Fibroblast of skin of scalp (primary cell): ENCODE data around the gene USH2A.

ENCODE experiments used
- DNase-seq: peaks from one replicate; pipeline ENCODE4 v3.0.0-alpha.2; 2013

USH2A gene

DNA sequence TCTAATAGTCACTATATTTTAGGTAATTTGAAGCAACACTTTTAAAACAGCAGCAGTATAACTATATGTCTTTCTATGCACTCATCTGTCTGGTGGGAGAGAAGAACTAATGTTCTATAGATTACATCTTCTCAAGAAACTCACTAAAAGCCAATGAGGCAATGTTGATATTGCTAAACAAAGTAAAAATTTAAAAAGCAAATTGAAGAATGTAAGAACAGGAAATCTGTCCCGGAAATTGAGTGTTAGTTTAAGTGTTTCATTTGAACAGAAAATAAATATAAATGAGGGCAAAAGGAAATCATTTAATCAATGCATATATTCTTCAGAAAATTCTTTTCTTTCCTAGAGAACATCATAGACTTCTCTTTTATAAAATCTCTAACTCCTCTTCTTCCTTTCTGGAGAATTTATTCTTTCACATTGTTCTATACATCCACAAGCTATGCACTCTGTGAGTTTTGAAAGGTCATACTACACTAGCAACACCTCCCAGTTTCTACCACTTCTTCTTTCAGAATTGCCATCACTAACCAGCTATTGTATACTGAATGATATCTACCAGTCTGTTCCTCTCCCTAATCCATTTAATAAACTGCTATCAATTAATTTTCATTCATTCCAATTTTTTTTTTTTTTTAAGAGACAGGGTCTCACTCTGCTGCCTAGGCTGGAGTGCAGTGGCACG lies 153.0 kb downstream of the USH2A start:
- DNase-seq: no peak

DNA sequence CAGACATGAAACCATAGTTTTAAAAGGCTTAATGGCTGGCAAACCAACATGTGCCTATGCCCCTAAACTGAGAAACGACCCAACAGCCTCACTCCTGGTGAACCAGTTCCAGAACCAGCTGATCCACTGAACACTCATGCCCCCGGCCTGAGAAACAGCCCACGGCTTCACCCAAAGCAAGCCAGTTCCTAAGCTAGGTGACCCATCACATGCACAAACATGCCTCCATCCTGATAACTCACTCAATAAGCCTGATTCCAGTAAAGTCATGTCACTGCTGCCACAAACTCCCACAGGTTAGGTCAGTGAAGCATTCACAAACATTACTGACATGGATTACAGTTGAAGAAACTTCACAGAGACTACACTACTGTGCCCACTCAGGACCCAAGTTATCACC lies 161.6 kb downstream of the USH2A start:
- no peak for DNase-seq

DNA sequence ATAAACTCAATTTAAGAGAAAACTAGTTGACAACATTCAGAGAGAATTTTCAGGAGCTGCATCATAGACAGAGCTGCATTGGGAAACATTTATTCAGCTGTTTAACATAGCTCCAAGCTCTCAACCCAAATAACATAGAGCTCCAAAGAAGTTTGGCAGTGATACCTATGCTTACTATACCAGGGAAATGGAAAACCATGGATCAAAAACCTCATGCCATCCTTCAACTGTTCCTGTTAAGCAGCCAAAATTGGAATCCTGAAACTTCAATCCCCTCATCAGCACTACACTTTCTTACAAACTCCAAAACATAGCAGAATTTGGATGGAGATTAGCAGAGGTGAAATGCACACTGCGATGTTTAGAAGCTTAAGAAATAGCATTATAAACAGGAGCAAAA lies 164.4 kb downstream of the USH2A start:
- DNase-seq: no peak

DNA sequence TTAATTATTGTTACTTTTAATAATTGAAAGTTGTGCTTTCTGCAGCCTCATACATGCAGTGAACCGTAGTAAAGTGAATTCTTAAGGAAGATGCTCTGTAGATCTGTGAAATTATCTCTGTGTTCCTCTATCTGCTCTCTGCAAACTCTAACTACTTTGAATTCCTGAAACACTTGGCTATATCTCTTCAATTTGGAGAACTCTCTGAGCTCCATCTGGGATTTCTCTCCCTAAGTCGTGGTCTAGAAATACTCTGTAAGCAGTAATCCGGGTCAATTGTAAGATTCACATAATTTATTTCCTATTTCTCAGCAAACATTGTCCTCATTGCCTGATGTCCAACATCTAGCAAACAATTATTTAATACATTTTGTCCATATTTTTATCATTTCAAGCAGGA lies 164.9 kb downstream of the USH2A start:
- no peak for DNase-seq

DNA sequence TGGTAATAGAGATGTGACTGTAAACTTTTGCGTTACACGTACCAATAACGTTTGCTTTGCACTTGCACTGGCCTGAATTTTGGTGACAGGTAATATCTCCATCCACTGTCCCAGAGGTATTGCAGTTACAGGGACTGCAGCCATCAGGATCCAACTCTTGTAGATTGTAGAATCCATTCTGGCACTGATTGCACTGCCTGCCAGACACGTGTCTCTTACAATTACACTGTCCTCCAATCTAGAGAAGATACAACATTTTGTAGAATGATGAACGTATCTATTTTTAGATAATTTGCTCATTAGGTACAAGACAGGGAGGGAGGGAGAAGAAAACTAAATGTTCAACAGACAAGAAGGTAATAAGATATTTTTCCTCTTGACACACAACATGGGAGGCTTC lies 172.4 kb downstream of the USH2A start:
- no peak for DNase-seq

DNA sequence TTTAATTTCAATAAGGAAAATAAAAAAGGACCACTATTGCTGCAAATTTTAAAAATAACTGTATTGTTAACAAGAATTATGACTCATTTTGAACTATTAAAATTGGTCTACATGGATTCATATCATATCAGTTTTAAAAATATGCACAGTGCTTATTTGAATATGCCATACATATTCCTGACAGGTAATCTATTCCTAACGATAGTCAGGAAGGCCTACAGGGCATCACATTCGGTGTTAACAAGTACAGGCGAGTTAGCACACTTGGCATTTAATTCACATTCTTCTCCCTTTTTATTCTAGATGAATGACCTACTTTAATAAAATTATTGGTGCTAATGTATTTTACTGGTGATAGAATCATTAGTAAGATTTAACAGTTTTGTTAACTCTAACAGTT lies 174.6 kb downstream of the USH2A start:
- DNase-seq: no peak

DNA sequence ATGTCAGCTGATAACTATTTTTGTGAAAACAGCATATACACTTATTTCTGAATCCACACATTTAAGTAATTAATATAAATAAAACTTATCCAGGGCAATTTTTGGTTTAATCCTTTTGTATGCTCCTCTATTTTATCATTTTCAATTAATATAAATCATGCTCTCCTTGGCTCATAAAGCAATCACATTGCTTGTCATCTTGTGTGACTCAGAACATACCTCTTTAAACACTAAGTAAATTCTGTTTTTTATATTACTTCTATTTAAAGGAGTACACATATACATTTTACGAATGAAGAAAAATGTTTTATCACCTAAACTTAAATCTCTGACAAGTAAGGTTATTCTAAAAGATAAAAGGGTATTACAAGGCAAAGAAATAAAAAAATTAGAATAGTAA lies 175.3 kb downstream of the USH2A start:
- no peak for DNase-seq

DNA sequence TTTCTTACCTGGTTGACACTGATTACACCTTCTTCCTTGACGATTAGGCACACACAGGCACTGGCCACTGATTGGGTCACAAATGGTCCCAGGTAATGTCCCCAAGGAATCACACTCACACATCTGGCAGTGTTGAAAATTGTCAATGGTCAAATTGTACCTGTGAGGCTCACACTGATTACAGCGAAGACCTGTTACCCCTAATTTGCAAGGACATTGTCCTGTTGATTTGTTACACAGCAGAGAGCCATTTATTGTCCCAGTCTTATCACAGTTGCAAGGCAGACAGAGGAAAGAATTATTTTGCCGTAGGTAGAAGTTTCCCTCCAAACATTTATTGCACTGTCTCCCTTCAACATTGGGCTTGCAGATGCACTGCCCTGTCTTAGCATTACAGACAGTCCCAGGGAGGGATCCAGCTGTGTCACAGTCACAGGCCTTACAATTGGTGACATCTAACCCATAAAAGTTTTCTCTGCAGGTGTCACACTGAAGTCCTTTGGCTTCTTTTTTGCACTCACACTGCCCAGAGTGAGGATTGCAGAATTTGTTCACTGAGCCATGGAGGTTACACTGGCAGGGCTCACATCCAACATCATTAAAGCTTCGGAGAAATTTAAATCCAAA lies 176.6 kb downstream of the USH2A start:
- DNase-seq: no peak

DNA sequence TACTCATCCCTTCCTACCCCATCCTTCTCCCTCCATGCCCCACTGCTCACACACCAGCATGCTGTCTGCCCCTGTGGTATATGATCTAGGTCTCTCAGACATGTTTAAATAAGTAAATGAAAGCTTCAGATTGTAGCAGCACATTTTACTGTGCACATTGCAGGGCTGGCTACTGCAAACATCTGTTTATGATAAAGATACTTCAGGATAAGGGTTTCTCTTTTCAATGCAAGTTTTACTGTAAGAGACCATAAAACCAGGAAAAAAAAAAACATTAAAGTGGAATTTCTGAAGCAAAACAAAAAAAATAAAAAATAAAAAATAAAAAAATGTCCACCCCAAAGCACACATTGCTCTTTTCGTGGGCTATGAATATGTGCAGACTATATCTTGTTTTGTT lies 184.4 kb downstream of the USH2A start:
- DNase-seq: no peak

DNA sequence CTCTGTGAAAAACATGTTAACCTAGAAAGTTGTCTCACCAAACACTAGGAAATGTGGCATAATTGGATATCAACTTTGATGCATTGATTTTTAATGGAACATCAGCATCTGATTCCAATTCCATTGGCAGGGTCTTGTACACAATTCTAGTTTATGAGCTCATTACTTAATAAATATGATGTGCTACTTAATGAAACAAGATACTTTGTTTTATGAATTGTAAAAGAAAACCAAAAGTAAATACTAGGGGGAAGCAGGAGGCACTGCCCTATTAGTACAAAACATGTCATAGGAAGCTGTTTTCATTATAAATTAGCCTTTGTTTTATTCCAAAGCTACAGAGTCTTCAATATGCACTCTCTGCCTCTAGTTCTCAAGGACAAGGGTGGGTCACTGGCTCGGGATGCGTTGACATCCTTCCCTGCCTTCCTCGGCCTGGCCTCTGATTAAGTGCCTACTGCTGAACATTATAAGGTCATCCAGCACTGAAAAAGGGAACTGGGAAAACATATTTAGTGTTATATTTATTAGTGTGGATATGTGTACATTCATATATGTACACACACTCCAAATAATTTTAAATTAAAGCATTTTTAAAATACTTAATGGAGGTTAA lies 185.2 kb downstream of the USH2A start:
- DNase-seq: no peak

DNA sequence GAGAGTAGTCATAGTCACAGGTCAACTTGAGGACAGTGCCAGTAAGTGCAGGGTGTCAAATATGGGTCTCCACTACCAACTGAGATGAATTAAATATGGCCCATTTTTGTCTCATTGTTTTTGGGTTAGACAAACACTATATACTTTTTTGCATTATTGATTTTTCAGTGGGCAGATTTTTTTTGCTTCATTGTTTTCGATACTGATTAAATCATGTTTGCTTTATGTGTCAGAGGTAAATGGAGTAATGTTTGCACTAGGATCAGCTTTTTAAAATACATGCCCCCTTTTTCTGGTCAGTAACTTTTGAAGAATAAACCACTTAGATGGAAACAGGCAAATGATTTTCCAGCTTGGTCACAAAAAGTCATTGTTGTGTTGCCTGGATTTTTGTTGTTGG lies 199.0 kb downstream of the USH2A start:
- DNase-seq: no peak

DNA sequence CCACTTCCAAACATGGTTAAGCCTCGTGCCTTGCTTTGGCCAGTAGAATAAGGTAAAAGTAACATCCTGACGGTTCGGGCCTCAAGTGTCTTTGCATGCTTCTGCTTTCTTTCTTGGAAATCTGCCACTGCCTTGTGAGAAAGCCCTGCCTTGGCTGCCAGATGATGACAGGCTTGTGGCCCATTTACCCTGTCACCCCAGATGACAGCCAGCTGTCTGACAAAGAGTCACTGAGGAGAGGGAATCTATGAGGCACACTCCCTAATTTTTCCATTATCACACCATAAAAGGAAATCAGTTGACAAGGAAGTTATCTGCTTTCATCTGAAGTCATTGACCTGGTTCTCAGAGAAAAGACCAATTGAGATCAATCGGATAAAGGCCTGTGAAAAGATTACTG lies 199.8 kb downstream of the USH2A start:
- DNase-seq: peak; percentile 45

DNA sequence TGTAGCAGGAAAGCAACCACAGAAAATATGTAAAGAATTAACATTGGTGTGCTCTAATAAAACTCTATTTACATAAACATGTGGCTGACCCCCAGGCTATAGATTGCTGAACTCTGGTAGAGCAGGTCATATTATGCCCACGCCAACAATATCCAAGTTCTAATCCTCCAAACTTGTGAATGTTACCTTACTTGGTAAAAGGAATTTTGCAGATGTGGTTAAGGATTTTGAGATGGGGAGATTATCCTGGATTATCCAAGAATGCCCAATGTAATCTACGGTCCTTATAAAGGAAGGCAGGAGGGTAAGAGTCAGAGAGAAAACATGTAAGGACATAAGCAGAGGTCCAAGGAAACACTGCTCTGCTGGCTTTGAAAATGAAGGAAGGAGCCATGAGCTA lies 201.0 kb downstream of the USH2A start:
- DNase-seq: peak; percentile 46

DNA sequence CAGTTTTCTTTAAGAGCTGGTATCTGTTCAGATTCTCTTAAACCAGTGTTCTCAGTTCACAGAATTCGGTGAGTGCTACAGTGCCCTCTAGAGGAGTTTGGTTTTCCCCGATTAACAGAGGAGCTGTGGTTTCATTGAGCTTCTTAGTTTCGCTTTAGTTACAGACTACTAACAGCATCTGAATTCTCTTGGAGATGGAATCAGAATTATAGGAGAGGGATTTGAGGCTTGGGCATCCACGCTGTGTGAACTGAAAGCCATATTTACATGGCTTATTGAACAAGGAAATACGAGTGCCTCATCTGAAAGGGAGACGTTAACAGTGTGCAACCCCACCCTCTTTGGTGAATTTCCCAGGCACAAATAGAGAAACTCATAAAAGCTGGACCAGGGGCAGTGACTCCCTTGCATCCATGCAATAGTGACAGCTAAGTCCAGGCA lies 202.0 kb downstream of the USH2A start:
- peak; percentile 84 for DNase-seq

DNA sequence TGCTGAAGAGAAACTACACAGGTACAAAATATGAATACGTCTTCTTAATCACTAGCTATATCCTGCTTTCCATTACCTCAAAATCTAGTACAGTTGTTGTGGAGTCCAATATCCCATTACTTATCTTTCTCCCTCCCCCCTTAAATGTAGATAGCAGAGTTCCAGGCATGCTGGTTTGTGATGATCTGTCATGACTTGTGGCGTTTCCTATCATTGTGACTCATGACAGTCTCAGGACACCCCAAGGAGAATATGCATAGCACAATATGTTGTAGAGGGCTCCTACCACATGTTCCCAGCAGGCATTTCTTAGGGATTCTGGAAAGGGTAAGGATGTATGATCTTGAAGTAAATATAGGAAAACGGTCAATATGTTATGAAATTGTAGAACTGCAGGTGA lies 206.9 kb downstream of the USH2A start:
- DNase-seq: peak; percentile 32

DNA sequence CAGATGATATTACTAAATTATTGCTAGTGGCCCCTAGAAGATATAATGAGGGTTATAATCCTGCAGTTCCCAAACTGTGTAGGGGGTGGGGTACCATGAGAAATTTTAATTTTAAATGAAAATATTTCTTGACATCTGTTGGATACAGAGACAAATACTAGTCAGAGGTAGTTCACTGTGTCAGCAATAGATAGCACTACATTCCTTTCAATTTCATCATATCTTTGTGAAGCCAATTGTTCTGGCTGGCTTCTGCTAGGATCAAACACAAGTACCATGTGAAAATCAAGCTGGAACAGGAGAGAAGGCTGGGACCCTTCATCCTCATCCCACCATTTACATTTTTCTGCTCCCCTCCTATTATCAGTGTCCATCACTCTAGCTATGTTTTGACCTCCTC lies 208.1 kb downstream of the USH2A start:
- DNase-seq: no peak

DNA sequence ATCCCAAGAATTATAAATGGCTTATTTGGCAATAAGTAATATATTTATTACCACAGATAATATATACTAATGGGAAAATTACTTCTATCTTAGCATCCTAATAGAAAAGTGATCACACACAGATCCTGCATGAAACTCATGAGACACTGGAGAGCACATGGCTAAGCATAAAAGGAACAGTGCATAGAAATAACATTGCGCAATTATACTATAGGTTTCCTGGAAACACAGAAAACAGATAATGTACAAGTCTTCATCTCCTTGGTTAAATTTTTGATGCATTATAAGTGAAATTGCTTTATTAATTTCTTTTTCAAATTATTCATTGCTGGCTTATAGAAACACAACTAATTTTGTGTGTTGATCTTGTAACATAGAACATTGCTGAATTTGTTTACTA lies 210.4 kb downstream of the USH2A start:
- no peak for DNase-seq

DNA sequence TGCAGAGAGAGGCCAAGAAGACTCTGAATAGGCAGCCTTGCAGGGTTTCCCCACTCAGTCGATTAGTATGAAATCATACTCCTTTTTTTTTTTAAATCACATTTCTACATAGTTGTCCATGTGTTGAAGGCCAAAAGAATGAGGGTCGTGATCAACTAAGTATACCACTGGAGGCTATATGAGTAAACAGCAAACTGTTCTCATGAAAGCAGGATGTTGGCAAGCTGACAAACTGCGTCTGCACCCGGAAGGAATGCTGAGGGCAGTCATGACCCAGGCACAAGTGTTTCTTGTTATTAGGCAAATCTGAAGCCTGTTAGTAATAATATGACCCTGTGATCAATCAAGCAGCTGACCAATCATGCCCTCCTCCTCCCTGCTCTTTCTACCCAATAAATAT lies 213.2 kb downstream of the USH2A start:
- DNase-seq: peak; percentile 42

DNA sequence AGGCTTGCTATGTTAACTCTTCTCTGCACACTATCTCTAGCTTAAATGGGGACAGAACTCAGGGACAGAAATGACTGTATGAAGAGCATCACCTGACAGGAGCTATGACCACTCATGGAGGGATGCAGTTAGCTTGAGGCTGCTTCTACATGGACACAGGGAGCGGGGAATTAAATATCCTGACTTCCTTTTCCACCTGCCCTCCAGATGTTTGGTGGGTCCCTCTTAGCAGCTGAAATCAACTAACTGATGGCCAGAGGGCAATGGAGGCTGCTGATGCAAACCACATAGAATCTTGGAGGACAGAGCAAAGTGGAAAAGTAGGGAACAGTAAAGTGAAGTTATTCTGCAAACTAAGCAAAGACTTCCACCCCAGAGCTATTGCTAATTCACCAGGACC lies 214.1 kb downstream of the USH2A start:
- DNase-seq: no peak

DNA sequence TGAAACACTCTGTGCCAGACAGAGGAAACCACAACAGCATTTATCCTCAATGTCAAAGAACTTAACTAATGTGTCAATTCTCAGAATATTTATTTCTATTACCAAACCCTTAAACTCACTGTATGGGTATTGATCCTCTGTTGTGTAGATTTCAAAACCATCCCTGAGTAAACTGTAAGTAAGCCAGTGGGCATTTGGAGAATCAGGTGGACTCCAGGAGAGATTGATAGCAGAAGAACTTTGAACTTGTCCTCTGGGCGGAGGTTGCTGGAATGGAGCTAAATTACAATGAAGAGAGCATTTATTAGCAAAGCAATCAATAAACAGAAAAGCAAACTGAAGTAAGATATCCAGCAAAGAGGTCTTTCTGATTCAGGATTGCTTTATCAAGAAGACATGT lies 216.1 kb downstream of the USH2A start:
- no peak for DNase-seq

DNA sequence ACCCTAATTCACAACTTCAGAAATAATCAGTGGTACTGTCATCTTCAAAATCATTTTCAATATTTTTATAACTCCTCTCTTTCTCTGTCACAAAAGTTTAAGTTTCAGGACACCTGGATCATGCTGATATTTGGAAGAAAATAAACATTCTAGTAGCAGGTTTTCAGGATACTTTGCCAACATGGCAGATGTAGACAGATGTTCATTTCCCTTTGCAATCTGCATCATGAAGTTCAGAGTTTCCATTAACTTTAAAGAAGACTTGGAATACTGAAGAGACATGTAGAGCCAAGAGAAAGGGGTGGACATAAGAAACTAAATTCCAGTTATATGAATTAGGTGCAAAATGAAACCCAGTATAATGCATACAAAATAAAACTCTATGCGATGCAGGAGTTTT lies 218.1 kb downstream of the USH2A start:
- no peak for DNase-seq

DNA sequence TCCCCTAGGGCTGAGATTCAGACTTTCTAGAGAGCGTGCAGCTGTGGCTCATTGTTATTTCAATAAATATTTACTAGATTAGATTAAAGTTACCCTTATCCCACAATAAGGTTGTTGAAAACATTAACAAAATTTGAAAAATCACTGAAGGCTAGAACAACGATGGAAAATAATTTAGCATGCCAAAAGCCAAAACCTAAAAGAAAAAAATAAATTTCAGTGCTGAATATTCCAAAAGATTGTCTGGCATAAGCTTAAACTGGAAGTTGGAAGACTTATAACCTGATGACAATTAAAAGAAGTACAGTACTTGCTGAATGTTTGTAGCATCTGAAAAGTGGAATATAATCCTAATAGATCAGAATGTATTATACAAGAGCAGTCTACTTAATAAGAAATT lies 221.3 kb downstream of the USH2A start:
- no peak for DNase-seq

DNA sequence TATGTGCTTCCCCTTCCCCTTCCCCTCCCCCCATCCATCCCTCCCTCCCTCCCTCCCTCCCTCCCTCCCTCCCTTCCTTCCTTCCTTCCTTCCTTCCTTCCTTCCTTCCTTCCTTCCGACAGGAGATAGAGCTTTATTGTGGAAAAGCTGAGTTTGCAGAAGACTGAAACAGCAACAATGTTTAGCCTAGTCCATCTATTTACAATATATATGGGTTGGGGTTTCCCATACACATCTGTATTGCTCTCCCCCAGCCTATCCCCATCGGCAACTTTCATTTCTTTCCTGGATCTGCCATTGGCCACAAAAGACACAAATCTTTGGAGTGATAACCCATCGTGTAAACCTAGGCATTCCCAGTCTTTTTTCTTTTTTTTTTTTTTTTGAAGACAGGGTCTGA lies 222.3 kb downstream of the USH2A start:
- DNase-seq: no peak

DNA sequence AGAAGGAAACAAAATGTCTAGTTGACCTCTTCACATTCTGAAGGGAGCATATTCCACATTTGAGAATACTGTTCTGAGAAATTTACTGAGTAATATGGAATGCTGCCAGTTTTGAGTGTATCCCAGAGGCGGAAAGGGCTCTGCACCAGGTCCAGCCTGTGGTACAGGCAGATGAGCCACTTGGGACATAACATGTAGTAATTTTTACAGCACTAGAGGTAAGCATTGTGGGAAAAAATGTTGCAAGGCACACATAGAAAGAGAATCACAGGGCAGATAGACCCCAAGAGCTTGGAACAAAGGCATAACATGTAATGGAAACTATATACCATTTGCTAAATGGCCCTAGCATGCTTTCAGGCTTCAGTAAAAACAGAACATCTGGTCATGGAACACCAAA lies 228.5 kb downstream of the USH2A start:
- no peak for DNase-seq
